Measurements from ENCODE around the gene POLD2. TPM values are rescaled to one million over a fixed set of nuclear protein-coding genes. Genes with fewer than 3 reads are reported as not detected.

POLD2 gene
- polyA plus RNA-seq, 10 donors: 61.0 to 89.1 (median 77.6) TPM

DNA sequence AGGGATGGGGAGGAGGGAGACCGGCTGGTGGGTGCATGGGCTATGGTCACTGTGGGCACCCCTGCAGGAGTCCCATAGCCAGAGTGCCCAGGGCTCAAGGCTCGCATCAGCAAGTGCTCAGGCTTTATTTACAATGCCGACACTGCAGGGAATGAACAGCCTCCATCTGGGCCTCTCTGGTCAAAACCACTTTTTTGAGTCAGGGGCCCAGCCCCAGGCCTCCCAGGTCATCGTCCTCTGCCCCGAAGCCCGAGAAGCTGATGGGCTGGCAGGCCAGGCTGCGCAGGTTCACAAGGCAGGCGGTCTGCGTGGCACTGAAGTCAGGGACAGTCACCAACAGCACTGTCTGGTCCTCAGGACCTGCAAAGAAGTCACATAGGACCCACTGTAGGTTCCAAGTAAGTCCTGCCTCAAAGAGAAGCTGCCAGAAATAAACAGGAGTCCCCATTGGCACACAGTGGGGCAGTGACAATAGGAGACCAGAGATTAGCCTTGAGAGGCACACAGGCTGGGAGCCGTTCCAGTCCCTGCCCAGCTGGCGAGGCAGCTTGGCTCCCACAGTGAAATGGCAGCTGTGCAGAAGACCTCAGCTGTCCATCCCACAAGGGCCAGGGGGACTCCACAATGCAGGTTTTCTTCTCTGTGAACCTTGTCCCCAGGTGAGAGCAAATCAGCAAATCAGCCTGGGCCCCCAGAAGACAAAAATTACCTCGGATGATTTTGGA is 8.6 kb downstream of the POLD2 start:
- peak; percentile 70 to 79 (median 71) for DNase-seq

DNA sequence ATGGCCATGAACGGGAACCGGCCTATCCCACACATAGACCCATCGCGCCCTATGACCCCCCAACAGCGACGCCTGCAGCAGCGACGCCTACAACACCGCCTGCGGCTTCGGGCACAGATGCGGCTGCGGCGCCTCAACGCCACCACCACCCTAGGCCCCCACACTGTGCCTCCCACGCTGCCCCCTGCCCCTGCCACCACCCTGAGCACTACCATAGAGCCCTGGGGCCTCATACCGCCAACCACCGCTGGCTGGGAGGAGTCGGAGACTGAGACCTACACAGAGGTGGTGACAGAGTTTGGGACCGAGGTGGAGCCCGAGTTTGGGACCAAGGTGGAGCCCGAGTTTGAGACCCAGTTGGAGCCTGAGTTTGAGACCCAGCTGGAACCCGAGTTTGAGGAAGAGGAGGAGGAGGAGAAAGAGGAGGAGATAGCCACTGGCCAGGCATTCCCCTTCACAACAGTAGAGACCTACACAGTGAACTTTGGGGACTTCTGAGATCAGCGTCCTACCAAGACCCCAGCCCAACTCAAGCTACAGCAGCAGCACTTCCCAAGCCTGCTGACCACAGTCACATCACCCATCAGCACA is 9.5 kb downstream of the POLD2 start:
- no peak for DNase-seq

- no peak for DNase-seq
Observed at GRCh38 chr7:44112997-44113763, 10.2 kb downstream of the POLD2 start.

DNA sequence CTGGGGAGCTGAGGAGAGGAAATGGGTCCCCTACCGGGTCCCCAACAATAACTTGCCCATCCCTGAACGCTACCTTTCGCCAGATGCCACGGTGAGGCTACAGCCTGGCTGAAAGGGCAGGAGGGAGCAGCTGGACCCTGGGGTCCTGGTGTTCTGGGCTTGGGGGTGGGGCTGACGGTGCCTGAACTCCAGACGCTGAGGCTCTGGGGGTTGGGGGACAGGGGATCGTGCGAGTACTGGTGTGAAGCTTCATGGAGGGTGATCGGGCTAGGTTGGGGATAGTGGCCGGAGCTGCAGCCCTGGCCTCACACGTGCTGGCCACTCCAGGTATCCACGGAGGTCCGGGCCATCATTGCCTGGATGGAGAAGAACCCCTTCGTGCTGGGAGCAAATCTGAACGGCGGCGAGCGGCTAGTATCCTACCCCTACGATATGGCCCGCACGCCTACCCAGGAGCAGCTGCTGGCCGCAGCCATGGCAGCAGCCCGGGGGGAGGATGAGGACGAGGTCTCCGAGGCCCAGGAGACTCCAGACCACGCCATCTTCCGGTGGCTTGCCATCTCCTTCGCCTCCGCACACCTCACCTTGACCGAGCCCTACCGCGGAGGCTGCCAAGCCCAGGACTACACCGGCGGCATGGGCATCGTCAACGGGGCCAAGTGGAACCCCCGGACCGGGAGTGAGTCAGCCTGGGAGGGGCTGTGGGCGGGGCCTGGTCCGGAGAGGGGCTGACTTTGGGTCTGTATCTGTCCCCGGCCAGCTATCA is 10.9 kb downstream of the POLD2 start:
- DNase-seq: no peak

GRCh38 chr7:44111761-44112160 is 11.6 kb downstream of the POLD2 start:
- DNase-seq: no peak

GRCh38 chr7:44110719-44111635 is 12.4 kb downstream of the POLD2 start:
- no peak for DNase-seq

- no peak for DNase-seq
Observed at GRCh38 chr7:44109991-44110390, 13.4 kb downstream of the POLD2 start.

DNA sequence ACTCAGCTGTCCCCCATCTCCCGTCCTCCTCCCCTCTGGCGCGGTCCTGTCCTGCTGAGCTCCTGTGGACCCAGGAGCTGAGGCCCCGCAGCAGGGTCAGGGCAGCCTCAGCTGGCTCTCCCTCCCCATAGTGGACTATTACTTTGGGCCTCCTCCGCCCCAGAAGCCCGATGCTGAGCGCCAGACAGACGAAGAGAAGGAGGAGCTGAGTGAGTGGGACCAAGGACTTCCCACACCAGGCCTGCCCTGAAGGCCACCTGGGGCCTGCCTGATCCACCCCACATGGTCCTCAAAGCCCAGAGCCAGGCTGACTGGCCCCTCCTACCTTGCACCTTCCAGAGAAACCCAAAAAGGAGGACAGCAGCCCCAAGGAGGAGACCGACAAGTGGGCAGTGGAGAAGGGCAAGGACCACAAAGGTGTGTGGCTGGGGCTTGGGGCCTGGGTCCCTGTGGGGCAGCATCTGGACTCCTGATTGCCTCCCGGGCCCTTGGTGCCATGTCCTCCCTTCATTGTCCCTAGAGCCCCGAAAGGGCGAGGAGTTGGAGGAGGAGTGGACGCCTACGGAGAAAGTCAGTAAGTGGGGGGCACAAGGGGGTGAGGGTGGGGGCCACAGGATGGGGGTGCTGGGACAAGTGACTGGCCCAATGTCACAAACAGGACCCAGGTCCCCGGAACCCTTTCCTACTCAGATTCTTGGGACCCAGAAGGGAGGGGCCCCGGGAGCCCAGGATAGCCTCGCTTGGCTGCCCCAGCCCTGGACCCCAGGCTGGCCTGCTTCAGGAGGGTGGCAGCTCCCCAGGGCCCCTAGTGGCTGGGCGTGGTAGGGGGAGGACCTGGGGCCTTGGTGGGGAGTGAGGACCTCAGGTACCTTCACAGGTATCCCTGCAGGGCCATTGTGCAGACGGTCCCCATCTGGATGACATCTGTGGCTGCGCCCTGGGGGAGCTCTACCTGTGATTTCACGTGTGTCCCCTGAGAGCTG is 14.3 kb downstream of the POLD2 start:
- no peak for DNase-seq

DNA sequence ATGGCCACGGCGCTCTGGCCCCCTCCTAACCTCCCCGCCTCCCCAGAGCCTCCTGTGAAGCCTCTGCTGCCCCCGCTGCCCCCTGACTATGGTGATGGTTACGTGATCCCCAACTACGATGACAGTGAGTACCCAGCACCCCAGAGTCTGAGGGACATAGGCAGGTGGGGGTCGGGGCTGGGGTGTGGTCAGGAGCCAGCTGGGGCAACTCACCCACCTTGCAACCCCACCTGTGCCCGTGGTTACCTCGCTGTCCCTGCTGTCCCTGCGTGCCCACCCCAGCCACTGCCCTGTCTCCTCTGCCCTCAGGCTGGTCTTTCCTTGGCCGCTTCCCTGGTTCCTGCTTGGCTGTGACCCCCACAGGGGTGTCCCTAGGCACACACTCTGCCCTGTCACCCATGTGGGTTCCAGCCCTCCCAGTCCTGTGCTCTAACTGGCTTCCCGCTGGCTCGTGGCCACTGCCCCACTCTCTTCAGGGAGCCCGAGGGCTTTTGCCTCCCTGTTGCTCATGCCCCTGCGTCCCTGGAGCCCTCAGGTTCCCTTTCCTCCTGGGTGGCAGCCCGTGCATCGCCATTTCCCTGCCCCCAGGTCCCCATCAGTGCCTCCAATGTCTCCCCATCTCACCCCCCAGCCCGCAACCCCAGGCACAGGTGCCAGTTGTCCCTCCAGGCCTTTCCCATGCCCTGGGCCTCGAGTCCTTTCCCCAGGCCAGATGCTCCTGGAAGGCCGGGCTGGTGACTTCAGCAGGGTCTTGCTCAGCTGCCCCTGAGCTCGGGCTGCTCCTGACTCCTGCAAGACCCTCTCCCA is 15.2 kb downstream of the POLD2 start:
- no peak for DNase-seq

DNA sequence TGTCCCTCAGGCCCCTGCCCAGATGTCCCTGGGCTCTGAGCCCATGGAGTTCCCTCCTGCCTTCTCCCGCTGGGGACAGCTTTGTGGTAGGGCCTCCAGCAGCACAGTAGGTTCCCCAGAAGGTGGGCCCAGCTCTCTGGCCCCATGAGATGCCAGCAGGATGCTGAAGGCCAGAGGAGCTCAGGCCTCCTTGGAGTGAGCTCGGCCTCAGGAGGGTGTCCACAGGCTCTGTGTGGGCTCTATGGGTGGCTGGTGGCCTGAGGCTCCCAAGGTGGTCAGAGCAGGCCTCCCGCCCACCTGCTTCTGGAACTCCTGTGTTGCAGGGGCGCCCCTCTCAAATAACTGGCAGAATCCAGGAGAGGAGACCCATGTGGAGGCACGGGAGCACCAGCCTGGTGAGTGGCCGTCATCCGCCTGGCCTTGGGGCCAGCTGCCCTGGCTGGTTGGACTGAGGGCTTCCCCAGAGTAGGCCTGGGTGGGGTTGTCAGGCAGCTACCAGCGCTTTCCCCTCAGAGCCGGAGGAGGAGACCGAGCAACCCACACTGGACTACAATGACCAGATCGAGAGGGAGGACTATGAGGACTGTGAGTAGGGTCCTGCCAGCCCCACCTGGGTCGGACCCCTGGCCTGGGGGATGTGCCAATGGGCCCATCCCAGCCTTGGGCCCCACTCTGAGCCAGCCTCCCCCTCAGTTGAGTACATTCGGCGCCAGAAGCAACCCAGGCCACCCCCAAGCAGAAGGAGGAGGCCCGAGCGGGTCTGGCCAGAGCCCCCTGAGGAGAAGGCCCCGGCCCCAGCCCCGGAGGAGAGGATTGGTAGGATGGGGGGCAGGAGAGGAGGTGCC is 16.0 kb downstream of the POLD2 start:
- no peak for DNase-seq

GRCh38 chr7:44106311-44107065 is 16.9 kb downstream of the POLD2 start:
- DNase-seq: no peak

GRCh38 chr7:44105832-44106231 is 17.5 kb downstream of the POLD2 start:
- DNase-seq: no peak

DNA sequence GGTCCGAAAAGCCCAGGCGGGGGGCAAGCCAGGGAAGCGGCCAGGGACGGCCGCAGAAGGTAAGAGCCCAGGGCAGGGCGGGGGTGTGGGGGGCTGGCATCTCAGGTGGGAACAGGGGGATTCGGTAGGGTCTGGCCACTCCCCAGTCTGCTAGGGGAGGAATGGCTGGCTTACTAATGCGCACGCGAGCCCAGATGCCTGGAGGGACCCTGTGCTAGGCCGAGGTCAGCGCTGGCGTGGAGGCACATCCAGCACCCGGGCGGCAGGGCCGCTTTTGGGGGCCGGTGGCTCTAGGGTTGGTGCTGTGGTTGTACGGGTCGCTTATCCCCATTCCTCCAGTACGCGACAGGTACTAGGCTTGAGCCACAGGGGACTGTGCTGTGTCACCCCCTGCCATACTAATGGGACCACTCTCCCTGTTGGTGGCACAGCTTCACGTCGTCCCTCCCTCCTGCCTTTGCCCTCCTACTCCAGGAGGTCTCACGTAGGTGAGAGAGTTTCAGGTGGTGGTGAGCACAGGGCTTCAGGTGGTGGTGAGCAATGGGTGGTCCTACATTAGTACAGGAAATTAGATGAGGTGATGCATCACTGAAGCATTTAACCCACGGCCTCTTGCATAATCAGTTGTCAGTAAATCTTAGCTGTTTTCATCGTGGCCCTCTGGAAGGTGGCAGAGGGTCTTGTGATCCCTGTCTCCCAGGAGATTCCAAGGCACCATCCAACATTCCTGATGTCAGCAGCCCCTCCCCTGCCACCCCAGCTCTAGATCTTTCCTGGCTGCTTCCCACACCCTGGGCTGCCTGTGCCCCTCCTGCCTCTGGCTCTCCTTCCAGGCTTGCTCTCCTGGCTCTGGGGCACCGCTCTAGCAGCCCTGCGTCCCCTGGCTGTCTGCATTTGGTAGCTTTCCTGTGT is 18.2 kb downstream of the POLD2 start:
- DNase-seq: peak in 1 of 3 donors; percentile 72

GRCh38 chr7:44103923-44104859 is 19.2 kb downstream of the POLD2 start, which contains the start of gene AEBP1:
AEBP1 (plus strand) TSS chr7:44104345; CDS start chr7:44104666, 321 bp downstream.
- peak in 2 of 3 donors; percentile 57 to 79 for DNase-seq

DNA sequence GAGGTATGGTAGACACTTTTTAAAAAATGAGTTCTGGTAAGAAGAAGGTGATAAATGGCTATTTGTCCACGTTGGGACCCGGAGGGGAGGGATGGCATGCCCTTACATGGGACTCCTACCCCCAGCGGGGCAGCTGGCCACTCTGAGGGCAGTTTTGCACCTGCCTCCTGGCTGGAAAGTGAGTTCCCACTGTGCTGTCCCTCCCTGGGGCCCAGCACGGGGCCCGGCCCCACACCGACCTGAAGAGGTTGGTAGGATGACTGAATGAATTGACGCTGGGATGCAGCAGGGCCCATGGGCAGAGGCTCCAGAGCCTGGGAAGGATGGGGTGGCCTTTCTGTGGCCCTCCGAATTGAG is 19.8 kb downstream of the POLD2 start:
- no peak for DNase-seq
